HepG2 (cell line): ENCODE measurements around the gene SNAI3. TPM values are rescaled to one million over a fixed set of nuclear protein-coding genes. Genes with fewer than 3 reads are reported as not detected.

Experiments
- AHR ChIP-seq: IDR thresholded peaks from 2 replicates; pipeline ENCODE4 v1.6.1; 2018; ENCODE audit warnings: missing genetic modification reagents, missing compliant biosample characterization
- CBFB ChIP-seq: sonication (generic); formaldehyde crosslinking; IDR thresholded peaks from 2 replicates; pipeline ENCODE4 v1.4.0; 2020; ENCODE audit warnings: missing genetic modification reagents
- DNMT3B ChIP-seq: conservative IDR thresholded peaks from 2 replicates; pipeline ENCODE4 v1.6.1; 2016; ENCODE audit warnings: missing biosample characterization, control low read depth
- GATA4 ChIP-seq: sonication (generic); IDR thresholded peaks from 2 replicates; pipeline ENCODE4 v1.6.1; 2016; ENCODE audit warnings: antibody characterized with exemption, low read depth, borderline replicate concordance
- KAT8 ChIP-seq: IDR thresholded peaks from 2 replicates; pipeline ENCODE4 v1.6.1; 2016; ENCODE audit warnings: missing genetic modification reagents, missing compliant biosample characterization
- KLF15 ChIP-seq: sonication (generic); formaldehyde crosslinking; IDR thresholded peaks from 2 replicates; pipeline ENCODE4 v1.8.1; 2023; ENCODE audit warnings: borderline replicate concordance, mild to moderate bottlenecking, inconsistent platforms, missing genetic modification reagents, mixed read lengths
- KMT2A ChIP-seq: sonication (generic); formaldehyde crosslinking; IDR thresholded peaks from 2 replicates; pipeline ENCODE4 v1.4.0; 2020; ENCODE audit warnings: missing genetic modification reagents
- KMT2B ChIP-seq: IDR thresholded peaks from 2 replicates; pipeline ENCODE4 v1.6.1; 2016; ENCODE audit warnings: missing genetic modification reagents, missing compliant biosample characterization
- NFE2L2 ChIP-seq: fragments of 150-350 bp; IDR thresholded peaks from 2 replicates; pipeline ENCODE4 v1.6.1; 2014; ENCODE audit warnings: low read length
- NFIB ChIP-seq: sonication (generic); formaldehyde crosslinking; IDR thresholded peaks from 2 replicates; pipeline ENCODE4 v1.9.0; 2021; ENCODE audit warnings: missing genetic modification reagents, mild to moderate bottlenecking, borderline replicate concordance
- PCBP1 ChIP-seq: fragments of 200-400 bp; formaldehyde crosslinking; IDR thresholded peaks from 2 replicates; pipeline ENCODE4 v1.6.1; 2017; ENCODE audit warnings: mild to moderate bottlenecking, low read depth, low read length, borderline replicate concordance
- RCOR2 ChIP-seq: IDR thresholded peaks from 2 replicates; pipeline ENCODE4 v1.6.1; 2016; ENCODE audit warnings: missing biosample characterization, missing genetic modification reagents
- SETDB1 ChIP-seq: sonication (generic); formaldehyde crosslinking; IDR thresholded peaks from 2 replicates; pipeline ENCODE4 v1.5.1; 2020; ENCODE audit warnings: missing genetic modification reagents, mild to moderate bottlenecking, borderline replicate concordance
- TBX2 ChIP-seq: sonication (generic); formaldehyde crosslinking; IDR thresholded peaks from 2 replicates; pipeline ENCODE4 v1.5.0; 2020; ENCODE audit warnings: missing genetic modification reagents, mild to moderate bottlenecking, borderline replicate concordance
- ZBTB20 ChIP-seq: sonication (generic); formaldehyde crosslinking; IDR thresholded peaks from 2 replicates; pipeline ENCODE4 v1.8.1; 2023; ENCODE audit warnings: missing genetic modification reagents, low read depth, mild to moderate bottlenecking, borderline replicate concordance
- ZBTB7A ChIP-seq: sonication (generic); formaldehyde crosslinking; IDR thresholded peaks from 2 replicates; pipeline ENCODE4 v1.8.0; 2022; ENCODE audit warnings: mild to moderate bottlenecking, missing genetic modification reagents
- ZMYM2 ChIP-seq: sonication (generic); formaldehyde crosslinking; IDR thresholded peaks from 2 replicates; pipeline ENCODE4 v1.8.0; 2022; ENCODE audit warnings: mild to moderate bottlenecking, missing genetic modification reagents
- ZNF24 ChIP-seq: fragments of 450-650 bp; IDR thresholded peaks from 2 replicates; pipeline ENCODE4 v1.6.1; 2017; ENCODE audit warnings: antibody characterized with exemption, mild to moderate bottlenecking
- ZNF441 ChIP-seq: sonication (generic); formaldehyde crosslinking; IDR thresholded peaks from 2 replicates; pipeline ENCODE4 v1.7.0; 2021; ENCODE audit warnings: missing genetic modification reagents, borderline replicate concordance
- ZNF501 ChIP-seq: sonication (generic); formaldehyde crosslinking; IDR thresholded peaks from 2 replicates; pipeline ENCODE4 v1.5.1; 2020; ENCODE audit warnings: mild to moderate bottlenecking, moderate library complexity, missing genetic modification reagents
- ZNF724P ChIP-seq: sonication (generic); formaldehyde crosslinking; IDR thresholded peaks from 2 replicates; pipeline ENCODE4 v1.8.0; 2022; ENCODE audit warnings: missing genetic modification reagents, borderline replicate concordance
- polyA plus RNA-seq, 8 experiments: library from polyadenylated mRNA; depleted of rRNA in 3 of 8; stranded (reverse) in 7 of 8; unstranded in 1 of 8; fragments of >200 nt; fragmentation: Illumina TruSeq in 4 of 8; extraction: Trizol in 4 of 8; gene quantifications; 2 replicates each; pipeline versions ENCODE4 v1.2.1 to v1.2.3, GENCODE V29; 2011 to 2016; ENCODE audit warnings: low read depth in 4 of 8, missing spikeins in 1 of 8, mixed read lengths in 1 of 8; ENCODE audit not compliant: insufficient read depth in 1 of 8
- total RNA-seq, 5 experiments: library from RNA; depleted of rRNA; stranded (reverse); fragments of >200 nt; fragmentation: Illumina TruSeq; extraction: Trizol; gene quantifications; 2 replicates each; pipeline ENCODE4 v1.2.3, GENCODE V29; 2016; ENCODE audit warnings: low read depth in 1 of 5
- TF ChIP-seq, protein P1 (sequence below): sonication (generic); formaldehyde crosslinking; IDR thresholded peaks from 2 replicates; pipeline ENCODE4 v1.8.0; 2023; ENCODE audit warnings: mild to moderate bottlenecking, missing genetic modification reagents
- TF ChIP-seq, protein P2 (sequence below): sonication (generic); formaldehyde crosslinking; IDR thresholded peaks from 2 replicates; pipeline ENCODE4 v1.5.0; 2020; ENCODE audit warnings: missing genetic modification reagents
- TF ChIP-seq, protein P3 (sequence below): sonication (generic); formaldehyde crosslinking; IDR thresholded peaks from 2 replicates; pipeline ENCODE4 v1.5.1; 2020; ENCODE audit warnings: mild to moderate bottlenecking, missing genetic modification reagents, moderate library complexity

SNAI3 gene
- total and polyA plus RNA-seq, 2 of the 13 experiments (the other 11 are each of a cell fraction or from before 2014, with no cell fraction given), result 0.09 to 0.18 TPM

DNA sequence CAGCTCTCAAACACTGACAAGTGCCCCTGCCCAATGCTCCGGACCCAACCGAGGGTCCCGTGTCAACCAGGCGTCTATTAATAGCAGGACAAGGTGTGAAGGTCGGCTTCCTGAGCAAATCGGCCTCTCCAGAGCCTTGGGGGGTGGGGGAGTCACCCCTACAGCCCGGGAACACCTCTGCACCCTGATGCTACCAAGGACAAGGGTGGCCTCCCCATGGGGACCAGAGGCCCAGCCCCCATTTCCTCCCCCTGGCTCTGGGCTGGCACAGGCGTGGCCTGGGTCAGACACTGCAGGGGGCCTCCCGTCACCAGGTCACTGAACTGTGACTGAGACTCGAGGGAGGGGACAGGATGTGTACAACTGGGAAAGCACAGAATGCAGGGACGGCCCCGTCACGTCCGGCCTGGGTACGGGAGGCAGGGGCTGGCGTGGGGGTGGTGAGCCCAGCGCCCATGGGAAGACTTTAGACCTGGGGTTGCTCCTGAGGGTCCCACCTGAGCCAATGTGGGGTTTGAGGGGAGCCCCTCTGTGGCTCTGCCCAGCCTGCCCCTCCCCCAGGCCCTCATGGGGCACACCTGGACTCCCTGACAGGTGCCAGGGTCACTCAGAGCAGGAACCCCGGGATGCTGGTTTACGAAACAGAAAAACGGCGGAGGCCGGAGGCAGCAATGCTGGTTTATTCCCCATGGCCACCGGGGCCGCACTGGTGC, 34.9 kb downstream of the SNAI3 start (continued):
- TF ChIP-seq, protein P1, sequence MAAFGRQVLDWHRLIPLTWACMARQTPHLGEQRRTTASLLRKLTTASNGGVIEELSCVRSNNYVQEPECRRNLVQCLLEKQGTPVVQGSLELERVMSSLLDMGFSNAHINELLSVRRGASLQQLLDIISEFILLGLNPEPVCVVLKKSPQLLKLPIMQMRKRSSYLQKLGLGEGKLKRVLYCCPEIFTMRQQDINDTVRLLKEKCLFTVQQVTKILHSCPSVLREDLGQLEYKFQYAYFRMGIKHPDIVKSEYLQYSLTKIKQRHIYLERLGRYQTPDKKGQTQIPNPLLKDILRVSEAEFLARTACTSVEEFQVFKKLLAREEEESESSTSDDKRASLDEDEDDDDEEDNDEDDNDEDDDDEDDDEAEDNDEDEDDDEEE, result no peak
- TF ChIP-seq ZBTB7A (CRISPR knock-in tag), result peak; percentile 98
- TF ChIP-seq, protein P2, sequence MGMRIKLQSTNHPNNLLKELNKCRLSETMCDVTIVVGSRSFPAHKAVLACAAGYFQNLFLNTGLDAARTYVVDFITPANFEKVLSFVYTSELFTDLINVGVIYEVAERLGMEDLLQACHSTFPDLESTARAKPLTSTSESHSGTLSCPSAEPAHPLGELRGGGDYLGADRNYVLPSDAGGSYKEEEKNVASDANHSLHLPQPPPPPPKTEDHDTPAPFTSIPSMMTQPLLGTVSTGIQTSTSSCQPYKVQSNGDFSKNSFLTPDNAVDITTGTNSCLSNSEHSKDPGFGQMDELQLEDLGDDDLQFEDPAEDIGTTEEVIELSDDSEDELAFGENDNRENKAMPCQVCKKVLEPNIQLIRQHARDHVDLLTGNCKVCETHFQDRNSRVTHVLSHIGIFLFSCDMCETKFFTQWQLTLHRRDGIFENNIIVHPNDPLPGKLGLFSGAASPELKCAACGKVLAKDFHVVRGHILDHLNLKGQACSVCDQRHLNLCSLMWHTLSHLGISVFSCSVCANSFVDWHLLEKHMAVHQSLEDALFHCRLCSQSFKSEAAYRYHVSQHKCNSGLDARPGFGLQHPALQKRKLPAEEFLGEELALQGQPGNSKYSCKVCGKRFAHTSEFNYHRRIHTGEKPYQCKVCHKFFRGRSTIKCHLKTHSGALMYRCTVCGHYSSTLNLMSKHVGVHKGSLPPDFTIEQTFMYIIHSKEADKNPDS (CRISPR knock-in tag), result no peak
- TF ChIP-seq KAT8 (CRISPR knock-in tag), result peak; percentile 92
- TF ChIP-seq AHR (CRISPR knock-in tag), result peak; percentile 66; the same call in 1 of the 2 replicates
- no peak for TF ChIP-seq ZMYM2 (CRISPR knock-in tag)
- peak; percentile 96 for TF ChIP-seq TBX2
- TF ChIP-seq, protein P3, sequence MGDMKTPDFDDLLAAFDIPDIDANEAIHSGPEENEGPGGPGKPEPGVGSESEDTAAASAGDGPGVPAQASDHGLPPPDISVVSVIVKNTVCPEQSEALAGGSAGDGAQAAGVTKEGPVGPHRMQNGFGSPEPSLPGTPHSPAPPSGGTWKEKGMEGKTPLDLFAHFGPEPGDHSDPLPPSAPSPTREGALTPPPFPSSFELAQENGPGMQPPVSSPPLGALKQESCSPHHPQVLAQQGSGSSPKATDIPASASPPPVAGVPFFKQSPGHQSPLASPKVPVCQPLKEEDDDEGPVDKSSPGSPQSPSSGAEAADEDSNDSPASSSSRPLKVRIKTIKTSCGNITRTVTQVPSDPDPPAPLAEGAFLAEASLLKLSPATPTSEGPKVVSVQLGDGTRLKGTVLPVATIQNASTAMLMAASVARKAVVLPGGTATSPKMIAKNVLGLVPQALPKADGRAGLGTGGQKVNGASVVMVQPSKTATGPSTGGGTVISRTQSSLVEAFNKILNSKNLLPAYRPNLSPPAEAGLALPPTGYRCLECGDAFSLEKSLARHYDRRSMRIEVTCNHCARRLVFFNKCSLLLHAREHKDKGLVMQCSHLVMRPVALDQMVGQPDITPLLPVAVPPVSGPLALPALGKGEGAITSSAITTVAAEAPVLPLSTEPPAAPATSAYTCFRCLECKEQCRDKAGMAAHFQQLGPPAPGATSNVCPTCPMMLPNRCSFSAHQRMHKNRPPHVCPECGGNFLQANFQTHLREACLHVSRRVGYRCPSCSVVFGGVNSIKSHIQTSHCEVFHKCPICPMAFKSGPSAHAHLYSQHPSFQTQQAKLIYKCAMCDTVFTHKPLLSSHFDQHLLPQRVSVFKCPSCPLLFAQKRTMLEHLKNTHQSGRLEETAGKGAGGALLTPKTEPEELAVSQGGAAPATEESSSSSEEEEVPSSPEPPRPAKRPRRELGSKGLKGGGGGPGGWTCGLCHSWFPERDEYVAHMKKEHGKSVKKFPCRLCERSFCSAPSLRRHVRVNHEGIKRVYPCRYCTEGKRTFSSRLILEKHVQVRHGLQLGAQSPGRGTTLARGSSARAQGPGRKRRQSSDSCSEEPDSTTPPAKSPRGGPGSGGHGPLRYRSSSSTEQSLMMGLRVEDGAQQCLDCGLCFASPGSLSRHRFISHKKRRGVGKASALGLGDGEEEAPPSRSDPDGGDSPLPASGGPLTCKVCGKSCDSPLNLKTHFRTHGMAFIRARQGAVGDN (CRISPR knock-in tag), result peak; percentile 96
- TF ChIP-seq ZBTB20 (CRISPR knock-in tag), result peak; percentile 87; the same call in 1 of the 2 replicates
- no peak for TF ChIP-seq NFE2L2
- TF ChIP-seq CBFB (CRISPR knock-in tag), result no peak
- no peak for TF ChIP-seq NFIB (CRISPR knock-in tag)
- TF ChIP-seq ZNF724P (CRISPR knock-in tag), result peak; percentile 61; the same call in 1 of the 2 replicates
- TF ChIP-seq ZNF501, result peak; percentile 88
- peak; percentile 48; the same call in 1 of the 2 replicates for TF ChIP-seq KMT2A
- peak; percentile 71; the same call in 1 of the 2 replicates for TF ChIP-seq PCBP1
- TF ChIP-seq GATA4, result no peak; the same call in 1 of the 2 replicates
- peak; percentile 76 for TF ChIP-seq RCOR2 (CRISPR knock-in tag)
- TF ChIP-seq SETDB1 (CRISPR knock-in tag), result no peak
- no peak for TF ChIP-seq ZNF24
- TF ChIP-seq ZNF441 (CRISPR knock-in tag), result peak; percentile 87; the same call in 1 of the 2 replicates
- 0 out of 2 replicates have a peak, but pooled peaks have one; percentile 33 for TF ChIP-seq DNMT3B (CRISPR knock-in tag)
- peak; percentile 51; the same call in 1 of the 2 replicates for TF ChIP-seq KMT2B (CRISPR knock-in tag)
- TF ChIP-seq KLF15 (CRISPR knock-in tag), result no peak; the same call in 1 of the 2 replicates
